Renal cortical epithelial cell (primary cell): ENCODE results near the gene FAM222A. TPM values are rescaled to one million over a fixed set of nuclear protein-coding genes. Genes with fewer than 3 reads are reported as not detected.

Source experiments
- DNase-seq: peaks from one replicate; pipeline ENCODE4 v3.0.0-alpha.2; 2011; ENCODE audit warnings: low read depth
- total RNA-seq: library from RNA; depleted of rRNA; stranded (reverse); fragments of >200 nt; gene quantifications from 2 replicates; pipeline ENCODE4 v1.2.3, GENCODE V29; 2014

FAM222A gene
- total RNA-seq, 1 donor from 2014 or later = 3.1 TPM

GRCh38 chr12:109724321-109724892 is 10.8 kb downstream of the FAM222A start:
- no peak for DNase-seq

- no peak for DNase-seq
Measured at GRCh38 chr12:109725321-109726105, 11.9 kb downstream of the FAM222A start.

- no peak for DNase-seq
Measured at GRCh38 chr12:109726106-109726497, 12.5 kb downstream of the FAM222A start.

GRCh38 chr12:109726511-109727038 is 12.9 kb downstream of the FAM222A start:
- DNase-seq = no peak

GRCh38 chr12:109727039-109727723 is 13.6 kb downstream of the FAM222A start:
- no peak for DNase-seq

GRCh38 chr12:109727746-109728726 is 14.4 kb downstream of the FAM222A start:
- no peak for DNase-seq

GRCh38 chr12:109728921-109729320 is 15.3 kb downstream of the FAM222A start:
- no peak for DNase-seq

- no peak for DNase-seq
Measured at GRCh38 chr12:109729371-109729781, 15.8 kb downstream of the FAM222A start.

- no peak for DNase-seq
Measured at GRCh38 chr12:109729801-109730200, 16.2 kb downstream of the FAM222A start.

- no peak for DNase-seq
Measured at GRCh38 chr12:109730306-109731145, 16.9 kb downstream of the FAM222A start.

- no peak for DNase-seq
Measured at GRCh38 chr12:109731231-109731731, 17.7 kb downstream of the FAM222A start.

GRCh38 chr12:109731806-109732205 is 18.2 kb downstream of the FAM222A start:
- no peak for DNase-seq

GRCh38 chr12:109732321-109733305 is 19.0 kb downstream of the FAM222A start:
- no peak for DNase-seq

GRCh38 chr12:109734219-109735000 is 20.8 kb downstream of the FAM222A start:
- DNase-seq = no peak

GRCh38 chr12:109735051-109735521 is 21.5 kb downstream of the FAM222A start:
- DNase-seq = no peak

- no peak for DNase-seq
Measured at GRCh38 chr12:109735825-109736551, 22.4 kb downstream of the FAM222A start.

GRCh38 chr12:109736552-109737108 is 23.0 kb downstream of the FAM222A start:
- peak; percentile 72 for DNase-seq
